GM19351 (cell line): Measurements from ENCODE around the gene CLEC1A.

ENCODE experiments used
- ATAC-seq: cut with Tn5 transposase; IDR thresholded peaks from one replicate; pipeline ENCODE4 v1.9.1; 2021; ENCODE audit warnings: mild to moderate bottlenecking, moderate library complexity; ENCODE audit not compliant: unreplicated experiment

CLEC1A gene

DNA sequence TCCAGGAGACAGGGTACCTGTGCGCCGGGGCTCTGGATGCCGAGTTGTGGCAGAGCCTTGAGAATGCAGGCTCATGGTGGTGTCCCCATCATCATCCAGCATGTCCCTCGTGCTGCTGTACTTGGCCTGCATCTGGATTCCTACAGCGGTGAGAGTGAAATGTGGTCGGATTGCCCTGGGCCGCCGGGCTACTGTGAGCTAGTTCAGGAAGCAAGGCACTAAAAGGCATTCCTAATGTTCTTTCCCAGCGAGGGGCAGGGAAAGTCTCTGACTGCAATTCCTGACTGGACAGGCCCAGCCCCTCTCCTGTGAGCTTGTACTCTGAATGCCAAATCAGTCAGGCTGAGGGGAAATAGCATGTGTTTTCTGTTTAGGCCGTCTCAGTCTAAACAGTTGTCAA lies at the start of gene CLEC1A:
TSS of gene CLEC1A (minus strand) at position 195 of the 400 bp plus-strand sequence. CDS start at position 132, 63 bp downstream.
- ATAC-seq: no peak

DNA sequence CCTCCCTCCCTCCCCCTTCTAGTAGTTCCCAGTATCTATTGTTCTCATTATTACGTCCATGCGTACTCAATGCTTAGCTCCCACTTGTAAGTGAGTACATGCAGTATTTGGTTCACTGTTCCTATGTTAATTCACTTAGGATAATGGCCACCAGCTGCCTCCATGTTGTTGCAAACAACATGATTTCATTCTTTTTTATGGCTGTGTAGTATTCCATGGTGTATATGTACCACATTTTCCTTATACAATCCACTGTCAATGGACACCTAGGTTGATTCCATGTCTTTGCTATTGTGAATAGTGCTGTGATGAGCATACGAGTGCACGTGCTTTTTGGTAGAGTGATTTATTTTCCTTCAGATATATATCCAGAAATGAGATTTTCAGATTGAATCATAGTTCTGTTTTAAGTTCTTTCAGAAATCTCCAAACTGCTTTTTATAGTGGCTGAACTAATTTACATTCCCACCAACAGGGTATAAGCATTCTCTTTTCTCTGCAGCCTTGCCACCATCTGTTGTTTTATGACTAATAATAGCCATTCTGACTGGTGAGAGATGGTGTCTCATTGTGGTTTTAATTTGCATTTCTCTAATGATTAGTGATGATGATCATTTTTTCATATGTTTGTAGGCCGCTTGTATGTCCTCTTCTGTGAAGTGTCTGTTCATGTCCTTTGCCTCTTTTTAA lies 49.1 kb upstream of the CLEC1A start:
- ATAC-seq: peak; percentile 77

GRCh38 chr12:10142976-10143589 lies 44.3 kb upstream of the CLEC1A start:
- ATAC-seq: no peak

DNA sequence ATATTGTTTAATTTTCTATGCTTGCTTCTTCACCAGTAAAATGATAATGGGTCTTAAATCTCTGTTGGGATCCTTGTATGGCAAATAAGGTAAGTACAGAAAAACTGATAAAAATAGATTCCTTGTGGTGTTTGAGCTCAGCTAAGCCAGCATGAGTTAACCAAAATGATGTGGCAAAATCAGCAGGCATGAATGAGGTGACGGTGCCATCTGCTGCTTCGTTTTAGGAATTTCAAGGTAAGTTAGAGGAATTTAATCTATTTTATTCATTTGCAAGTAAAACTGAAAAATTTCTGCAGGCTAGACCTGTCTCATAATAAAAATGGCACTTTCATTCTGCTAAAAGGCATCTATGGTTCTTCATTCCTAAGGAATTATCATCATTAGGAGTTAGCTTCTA lies 41.2 kb upstream of the CLEC1A start:
- ATAC-seq: no peak

DNA sequence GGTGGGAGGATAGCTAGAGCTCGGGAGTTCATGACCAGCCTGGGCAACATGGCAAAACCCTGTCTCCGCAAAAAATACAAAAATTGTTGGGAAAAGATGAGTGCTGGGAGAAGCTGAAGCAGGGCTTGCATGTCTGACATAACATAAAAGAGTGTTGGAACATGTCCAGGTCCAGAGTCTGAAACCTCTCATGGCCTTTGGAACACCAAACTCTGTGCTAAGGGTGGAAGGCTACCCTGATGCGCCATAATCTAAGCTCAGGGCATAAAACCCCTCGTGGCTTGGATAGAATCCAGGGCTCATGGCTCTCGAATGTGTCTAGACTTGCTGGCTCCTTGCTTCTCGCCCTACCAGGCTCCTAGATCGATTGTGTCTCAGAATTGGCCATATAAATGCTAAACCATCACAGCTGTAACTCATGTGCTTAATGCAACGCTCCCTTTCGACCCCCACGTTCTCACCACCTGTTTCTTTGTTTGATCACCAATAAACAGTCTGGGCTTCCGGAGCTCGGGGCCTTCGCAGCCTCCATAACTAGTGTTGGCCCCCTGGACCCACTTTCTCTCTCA lies 37.9 kb upstream of the CLEC1A start:
- no peak for ATAC-seq

GRCh38 chr12:10135126-10135525 lies 36.3 kb upstream of the CLEC1A start:
- ATAC-seq: no peak

DNA sequence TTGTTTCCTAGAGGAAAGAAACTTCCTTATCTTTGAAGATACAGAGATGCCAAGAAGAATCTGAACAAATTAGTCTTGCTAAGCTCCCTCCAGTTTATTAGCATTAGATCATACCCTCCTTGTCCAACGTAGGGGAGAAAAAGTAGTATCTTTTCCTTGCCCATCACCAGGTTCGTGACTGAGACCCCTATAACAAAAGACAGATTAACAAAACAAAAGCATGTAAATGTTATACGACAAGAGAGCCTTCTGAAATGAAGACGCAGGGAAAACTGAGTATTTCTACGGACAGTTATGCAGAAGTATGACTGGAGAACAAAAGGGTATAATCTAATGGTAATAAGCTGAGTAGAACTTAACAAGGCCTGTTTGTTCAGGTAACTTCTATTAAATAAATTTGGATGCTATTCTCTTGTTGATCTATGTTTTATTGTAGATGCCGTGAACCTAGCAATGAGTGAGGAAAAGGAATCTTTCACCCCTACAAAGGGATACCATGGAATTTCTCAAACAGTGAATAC lies 34.1 kb upstream of the CLEC1A start:
- ATAC-seq: no peak

DNA sequence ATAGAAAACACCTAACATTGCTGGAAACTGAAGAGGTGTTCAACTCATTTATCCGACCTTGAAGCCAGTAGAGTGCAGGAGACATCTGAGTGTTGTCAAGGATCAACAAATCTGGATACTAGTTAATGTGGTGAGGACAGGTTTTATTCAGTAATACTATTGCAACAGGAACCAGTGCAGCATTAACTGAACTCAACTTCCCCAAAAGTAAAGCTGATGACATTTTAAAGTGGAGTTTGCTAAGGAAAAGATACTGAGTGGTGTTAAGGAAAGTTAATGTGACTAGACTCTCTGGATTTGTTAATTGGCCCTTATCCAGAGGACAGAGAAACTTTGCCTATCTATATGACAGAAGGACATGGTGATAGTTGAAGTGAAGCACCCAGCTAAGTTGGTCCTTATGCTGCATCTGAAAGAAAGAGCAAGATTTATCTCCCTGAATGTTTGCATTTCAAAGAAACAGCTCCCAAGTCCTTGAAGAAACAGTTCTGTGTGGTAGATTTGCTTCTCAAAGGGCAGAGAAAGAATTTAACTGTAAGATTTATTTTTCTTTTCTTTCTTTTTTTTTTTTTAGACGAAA lies 32.4 kb upstream of the CLEC1A start:
- ATAC-seq: no peak

DNA sequence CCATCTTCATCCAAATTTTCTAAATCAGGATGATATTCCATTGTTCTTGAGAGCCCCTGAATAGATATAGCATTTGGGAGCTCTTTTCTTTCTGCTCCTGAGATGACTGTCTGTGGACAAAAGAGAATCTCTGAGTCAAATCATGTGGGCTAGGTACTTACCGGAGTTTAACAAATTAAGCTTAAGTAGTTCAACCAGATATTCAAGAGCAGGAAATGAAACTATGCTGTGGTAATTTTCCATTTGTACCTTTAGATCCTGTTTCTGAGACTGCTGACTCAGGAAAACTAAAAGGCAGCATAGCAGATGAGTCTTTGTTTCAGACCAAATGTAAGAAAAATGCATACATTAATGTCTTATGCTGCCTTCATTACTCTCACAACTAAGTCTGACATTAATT lies 31.3 kb upstream of the CLEC1A start, which contains the start of gene CLEC7A:
TSS of gene CLEC7A (minus strand) at position 158 of the 400 bp plus-strand sequence. CDS start at position 41, 117 bp downstream.
- peak; percentile 74 for ATAC-seq

DNA sequence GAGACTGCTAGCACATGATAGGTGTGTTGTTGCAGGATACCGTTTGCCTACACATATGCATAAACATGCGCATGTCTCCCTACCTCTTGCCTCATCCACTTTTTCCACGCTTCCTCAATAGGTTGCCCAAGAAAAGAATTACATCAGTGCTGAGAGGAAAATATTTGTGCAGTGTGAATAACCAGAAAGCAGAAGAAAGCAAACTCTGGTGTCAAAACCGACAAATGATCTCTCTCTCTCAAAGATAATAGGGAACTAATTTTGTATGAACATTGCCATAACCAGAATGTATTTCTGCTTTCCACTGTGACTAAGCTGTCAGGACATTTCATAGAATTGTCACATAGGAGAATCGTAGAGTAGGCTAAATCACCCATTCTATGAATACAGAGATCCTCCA lies 29.9 kb upstream of the CLEC1A start:
- ATAC-seq: no peak

GRCh38 chr12:10126413-10126812 lies 27.6 kb upstream of the CLEC1A start:
- no peak for ATAC-seq

GRCh38 chr12:10122689-10123088 lies 23.9 kb upstream of the CLEC1A start:
- ATAC-seq: no peak

DNA sequence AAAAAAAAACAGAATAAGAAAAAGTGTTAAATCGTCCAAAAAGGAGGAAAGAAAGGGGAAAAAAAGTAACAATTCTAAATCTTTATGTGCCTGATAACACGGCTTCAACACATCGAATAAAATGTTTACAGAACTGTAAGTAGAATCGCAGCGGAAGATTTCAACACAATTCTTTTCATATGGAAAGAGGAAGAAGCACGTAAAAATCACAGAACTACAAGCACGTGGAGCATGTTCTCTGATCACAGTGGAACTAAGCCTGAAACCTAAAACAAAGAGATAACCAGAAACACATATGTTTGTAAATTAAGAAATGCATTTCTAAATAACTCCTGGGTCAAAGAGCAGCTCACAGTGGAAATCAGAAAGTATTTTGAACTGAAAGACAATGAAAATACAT lies 22.5 kb upstream of the CLEC1A start:
- ATAC-seq: no peak

DNA sequence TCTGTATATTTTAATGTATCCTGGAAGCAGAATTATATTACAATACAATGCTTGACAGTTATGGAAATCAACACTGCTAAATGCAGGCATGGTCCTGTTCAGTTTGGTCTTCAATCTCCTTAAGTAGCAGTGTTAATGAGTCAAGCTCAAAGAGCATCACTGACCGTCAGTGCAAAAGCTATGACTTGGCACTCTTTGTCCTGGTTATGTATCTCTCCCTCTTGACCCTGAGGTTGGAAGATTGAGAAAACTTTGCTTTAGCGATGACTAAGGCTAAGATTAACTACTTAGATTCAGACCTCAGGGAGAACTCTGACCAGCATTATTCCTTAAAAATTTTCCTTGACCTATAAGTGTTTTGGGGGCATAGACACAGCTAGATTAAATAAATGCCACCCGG lies 20.3 kb upstream of the CLEC1A start:
- no peak for ATAC-seq

GRCh38 chr12:10115890-10116289 lies 17.1 kb upstream of the CLEC1A start:
- no peak for ATAC-seq

DNA sequence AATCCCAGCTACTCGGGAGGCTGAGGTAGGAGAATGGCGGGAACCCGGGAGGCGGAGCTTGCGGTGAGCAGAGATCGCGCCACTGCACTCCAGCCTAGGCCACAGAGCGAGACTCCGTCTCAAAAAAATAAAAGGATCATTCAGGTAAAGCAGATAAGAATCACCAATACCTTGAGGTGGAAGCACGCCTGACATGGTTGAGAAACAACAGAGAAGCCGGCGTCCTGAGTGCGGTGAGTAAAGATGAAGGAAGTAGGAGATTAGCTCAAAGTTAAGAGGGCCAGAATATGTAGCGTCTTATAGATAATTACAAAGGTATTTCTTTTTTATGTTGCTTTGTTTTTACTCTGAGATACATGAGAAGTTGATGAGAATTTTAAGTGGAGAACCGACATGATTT lies 16.5 kb upstream of the CLEC1A start:
- ATAC-seq: no peak

- no peak for ATAC-seq
Measured at GRCh38 chr12:10113920-10114319, 15.1 kb upstream of the CLEC1A start.

DNA sequence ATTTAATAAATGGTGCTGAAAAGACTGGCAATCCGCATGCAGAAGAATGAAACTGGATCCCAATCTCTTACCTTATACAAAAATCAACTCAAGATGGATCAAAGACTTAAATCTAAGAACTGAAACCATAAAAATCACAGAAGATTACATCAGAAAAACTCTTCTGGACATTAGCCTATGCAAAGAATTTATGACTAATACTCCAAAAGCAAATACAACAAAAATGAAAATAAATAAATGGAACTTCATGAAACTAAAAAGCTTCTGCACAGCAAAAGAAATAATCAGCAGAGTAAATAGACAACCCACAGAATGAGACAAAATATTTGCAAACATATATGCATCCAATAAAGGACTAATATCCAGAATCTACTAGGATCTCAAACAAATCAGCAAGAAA lies 14.3 kb upstream of the CLEC1A start:
- no peak for ATAC-seq

DNA sequence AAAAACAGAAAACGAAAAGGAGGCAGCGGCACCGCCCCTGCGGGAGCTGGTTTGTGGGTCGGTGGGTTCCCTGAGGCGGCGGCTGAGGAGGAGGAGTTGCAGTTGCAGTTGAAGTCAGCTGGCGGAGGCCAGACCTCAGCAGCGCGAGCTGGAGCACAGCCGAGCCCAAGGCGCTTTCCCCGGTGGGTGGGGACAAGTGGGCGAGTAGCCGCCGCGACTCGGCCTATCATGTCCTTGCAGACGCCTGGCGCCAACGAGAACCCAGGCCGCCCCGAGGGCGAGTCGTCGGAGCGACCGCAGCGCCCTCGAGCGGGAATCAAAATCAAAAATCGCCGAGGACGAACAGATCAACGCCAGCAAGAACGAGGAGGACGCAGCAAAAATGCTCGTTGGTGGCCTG lies 12.7 kb upstream of the CLEC1A start:
- no peak for ATAC-seq

DNA sequence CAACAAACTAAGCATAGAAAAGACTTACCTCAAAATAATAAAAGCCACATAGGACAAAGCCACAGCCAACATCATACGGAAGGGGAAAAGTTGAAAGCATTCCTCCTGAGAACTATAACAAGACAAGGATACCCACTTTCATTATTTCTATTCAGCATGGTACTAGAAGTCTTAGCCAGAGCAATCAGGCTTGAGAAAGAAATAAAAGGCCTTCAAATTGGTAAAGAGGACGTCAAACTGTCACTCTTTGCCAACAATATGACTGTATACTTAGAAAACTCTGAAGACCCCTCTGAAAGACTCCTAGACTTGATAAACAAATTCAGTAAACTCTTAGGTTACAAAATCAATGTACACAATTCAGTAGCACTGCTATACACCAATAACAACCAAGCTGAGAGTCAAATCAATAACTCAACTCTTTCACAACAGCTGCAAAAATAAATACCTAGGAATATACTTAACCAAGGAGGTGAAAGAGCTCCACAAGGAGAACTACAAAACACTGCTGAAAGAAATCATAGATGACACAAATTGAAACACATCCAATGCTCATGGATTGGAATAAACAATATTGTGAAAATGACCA lies 11.6 kb upstream of the CLEC1A start:
- ATAC-seq: no peak

DNA sequence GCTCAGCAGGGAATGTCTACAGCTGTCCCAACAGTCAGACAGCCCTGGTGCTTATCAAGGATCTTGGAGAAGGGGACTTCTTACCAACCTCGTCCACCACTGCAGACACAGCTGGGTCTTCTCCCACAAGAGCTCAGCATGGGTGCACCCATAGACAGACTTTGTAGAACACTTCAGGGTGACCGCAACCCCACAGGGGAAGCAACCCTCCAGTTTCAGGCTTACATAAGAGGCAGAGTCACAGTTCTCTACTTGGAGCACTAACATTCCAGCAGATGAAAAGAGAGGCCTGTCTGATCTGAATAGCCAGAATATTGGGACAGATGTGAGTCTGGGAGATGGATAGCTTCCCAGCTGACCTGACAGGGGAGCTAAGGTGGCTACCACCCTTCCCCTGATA lies 3.5 kb upstream of the CLEC1A start:
- no peak for ATAC-seq
